Endodermal cell (in vitro differentiated cells): Measurements from ENCODE around the gene HSPH1. TPM values are rescaled to one million over a fixed set of nuclear protein-coding genes. Genes with fewer than 3 reads are reported as not detected.

Experiments
- DNase-seq: peaks from one replicate; pipeline ENCODE4 v3.0.0-alpha.2; 2017
- H3K27ac ChIP-seq: 2 replicates; pipeline ENCODE4 v1.5.1; 2013; ENCODE audit warnings: mild to moderate bottlenecking, low read depth, low read length, moderate library complexity
- H3K27me3 ChIP-seq: 2 replicates; pipeline ENCODE4 v1.6.1; 2013; ENCODE audit warnings: mild to moderate bottlenecking, low read length, moderate library complexity; ENCODE audit not compliant: insufficient read depth, control insufficient read depth, poor library complexity, severe bottlenecking
- H3K36me3 ChIP-seq: 2 replicates; pipeline ENCODE4 v1.7.0; 2013; ENCODE audit warnings: mild to moderate bottlenecking, low read length, moderate library complexity; ENCODE audit not compliant: control insufficient read depth, insufficient read depth
- H3K4me1 ChIP-seq: one replicate; pipeline ENCODE4 v1.7.0; 2013; ENCODE audit warnings: low read length; ENCODE audit not compliant: control insufficient read depth, insufficient read depth
- H3K4me3 ChIP-seq: 2 replicates; pipeline ENCODE4 v1.5.1; 2013; ENCODE audit warnings: mild to moderate bottlenecking, low read length, moderate library complexity
- H3K9ac ChIP-seq: 2 replicates; pipeline ENCODE4 v1.6.1; 2013; ENCODE audit warnings: mild to moderate bottlenecking, low read length, moderate library complexity; ENCODE audit not compliant: poor library complexity, severe bottlenecking; ENCODE audit errors: extremely low read depth
- H3K9me3 ChIP-seq: 2 replicates; pipeline ENCODE4 v1.6.1; 2013; ENCODE audit warnings: mild to moderate bottlenecking, low read length, moderate library complexity; ENCODE audit not compliant: control insufficient read depth
- H3K27ac Mint-ChIP-seq: 2 replicates; pipeline ENCODE4 v1.8.0; 2020; ENCODE audit warnings: mixed read lengths
- H3K27me3 Mint-ChIP-seq: 2 replicates; pipeline ENCODE4 v1.8.0; 2021; ENCODE audit warnings: mild to moderate bottlenecking, mixed read lengths; ENCODE audit not compliant: insufficient read depth
- H3K36me3 Mint-ChIP-seq: 2 replicates; pipeline ENCODE4 v1.8.0; 2020; ENCODE audit warnings: low read depth, mixed read lengths
- H3K4me1 Mint-ChIP-seq: 2 replicates; pipeline ENCODE4 v1.8.0; 2020; ENCODE audit warnings: mixed read lengths
- H3K4me3 Mint-ChIP-seq: 2 replicates; pipeline ENCODE4 v1.8.0; 2020; ENCODE audit warnings: mild to moderate bottlenecking, moderate library complexity, mixed read lengths
- H3K9me3 Mint-ChIP-seq: 2 replicates; pipeline ENCODE4 v1.8.0; 2020; ENCODE audit warnings: mild to moderate bottlenecking, mixed read lengths
- WGBS, 2 experiments: methylation state at CpG; one replicate each; pipeline versions ENCODE4 v1.1.5 to v1.1.7; 2013; ENCODE audit warnings: missing lambda C conversion rate in 2 of 2, mixed read lengths in 1 of 2; ENCODE audit not compliant: insufficient coverage in 1 of 2, insufficient read length in 1 of 2; 5-methylcytosine and 5-hydroxymethylcytosine counted together
- total RNA-seq, 2 donors: library from RNA; stranded (reverse); fragmentation: NEBNext Ultra II Directional in 1 of 2; extraction: Animal tissue kit (Norgen Biotek cat#: 25700) in 1 of 2; gene quantifications; 2 replicates in 1 of 2; 3 replicates in 1 of 2; pipeline ENCODE4 v1.2.1, GENCODE V29; 2021
- TF ChIP-seq, protein P1 (sequence below): fragments of 200-600 bp; sonication (generic); conservative IDR thresholded peaks from 2 replicates; pipeline ENCODE4 v1.5.0; 2021; ENCODE audit warnings: antibody characterized with exemption, mild to moderate bottlenecking

HSPH1 gene
- total RNA-seq, 2 donors from 2014 or later, result 88.0 to 120 TPM

GRCh38 chr13:31145417-31145816, 16.3 kb downstream of the HSPH1 start:
- no peaks in the 10 kb centered on the region for H3K4me1 ChIP-seq
- Mint-ChIP-seq H3K27ac (no peak overlapping the region), H3K36me3 (peaks cover 92% of the 10 kb centered on the region), H3K4me1 (no peaks in the 10 kb centered on the region), H3K9me3 (no peaks in the 10 kb centered on the region), H3K27me3 (no peaks in the 10 kb centered on the region), H3K4me3 (no peak overlapping the region)
- WGBS, 2 experiments, result 99 to 100% methylated on average over 3 to 4 of the region's 4 CpGs
- H3K9ac ChIP-seq, result no peak overlapping the region
- H3K9me3 ChIP-seq, result no peaks in the 10 kb centered on the region
- DNase-seq, result no peak
- no peaks in the 10 kb centered on the region for H3K27me3 ChIP-seq
- H3K4me3 ChIP-seq, result no peak overlapping the region
- H3K36me3 ChIP-seq, result peaks cover 99% of the 10 kb centered on the region
- TF ChIP-seq, protein P1, sequence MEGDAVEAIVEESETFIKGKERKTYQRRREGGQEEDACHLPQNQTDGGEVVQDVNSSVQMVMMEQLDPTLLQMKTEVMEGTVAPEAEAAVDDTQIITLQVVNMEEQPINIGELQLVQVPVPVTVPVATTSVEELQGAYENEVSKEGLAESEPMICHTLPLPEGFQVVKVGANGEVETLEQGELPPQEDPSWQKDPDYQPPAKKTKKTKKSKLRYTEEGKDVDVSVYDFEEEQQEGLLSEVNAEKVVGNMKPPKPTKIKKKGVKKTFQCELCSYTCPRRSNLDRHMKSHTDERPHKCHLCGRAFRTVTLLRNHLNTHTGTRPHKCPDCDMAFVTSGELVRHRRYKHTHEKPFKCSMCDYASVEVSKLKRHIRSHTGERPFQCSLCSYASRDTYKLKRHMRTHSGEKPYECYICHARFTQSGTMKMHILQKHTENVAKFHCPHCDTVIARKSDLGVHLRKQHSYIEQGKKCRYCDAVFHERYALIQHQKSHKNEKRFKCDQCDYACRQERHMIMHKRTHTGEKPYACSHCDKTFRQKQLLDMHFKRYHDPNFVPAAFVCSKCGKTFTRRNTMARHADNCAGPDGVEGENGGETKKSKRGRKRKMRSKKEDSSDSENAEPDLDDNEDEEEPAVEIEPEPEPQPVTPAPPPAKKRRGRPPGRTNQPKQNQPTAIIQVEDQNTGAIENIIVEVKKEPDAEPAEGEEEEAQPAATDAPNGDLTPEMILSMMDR, result no peak
- no peak overlapping the region for H3K27ac ChIP-seq

DNA sequence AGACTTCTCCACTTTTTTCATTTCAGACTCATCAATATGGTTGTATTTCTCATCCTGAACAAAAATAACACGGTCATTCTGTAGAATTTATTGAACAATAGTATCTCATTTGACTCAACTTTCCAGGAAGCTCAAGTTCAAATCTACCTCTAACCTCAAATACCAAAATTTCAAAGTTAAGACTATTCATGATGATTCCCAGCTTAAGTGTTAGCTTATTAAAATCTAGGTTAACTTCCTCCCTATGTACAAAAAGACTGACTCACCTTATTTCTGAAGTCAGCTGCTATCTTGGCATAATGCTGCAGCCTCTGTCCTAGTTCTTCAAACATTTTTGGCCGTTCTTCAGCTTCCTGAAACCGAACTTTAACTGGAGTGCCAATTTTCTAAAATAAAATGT, 23.2 kb downstream of the HSPH1 start:
- peaks cover 71% of the 10 kb centered on the region for H3K36me3 Mint-ChIP-seq
- H3K9me3 Mint-ChIP-seq, result no peaks in the 10 kb centered on the region
- Histone ChIP-seq H3K4me3 (no peak overlapping the region), H3K36me3 (peaks cover 97% of the 10 kb centered on the region), H3K9me3 (no peaks in the 10 kb centered on the region), H3K27me3 (no peaks in the 10 kb centered on the region), H3K4me1 (no peaks in the 10 kb centered on the region), H3K9ac (no peak overlapping the region), H3K27ac (no peak overlapping the region)
- H3K27ac Mint-ChIP-seq, result no peak overlapping the region
- DNase-seq, result no peak
- H3K4me3 Mint-ChIP-seq, result no peak overlapping the region
- 80 to 88% methylated on average over 1 to 2 of the region's 3 CpGs for WGBS, 2 experiments
- no peaks in the 10 kb centered on the region for H3K4me1 Mint-ChIP-seq
- H3K27me3 Mint-ChIP-seq, result no peaks in the 10 kb centered on the region
- TF ChIP-seq, protein P1, result no peak

DNA sequence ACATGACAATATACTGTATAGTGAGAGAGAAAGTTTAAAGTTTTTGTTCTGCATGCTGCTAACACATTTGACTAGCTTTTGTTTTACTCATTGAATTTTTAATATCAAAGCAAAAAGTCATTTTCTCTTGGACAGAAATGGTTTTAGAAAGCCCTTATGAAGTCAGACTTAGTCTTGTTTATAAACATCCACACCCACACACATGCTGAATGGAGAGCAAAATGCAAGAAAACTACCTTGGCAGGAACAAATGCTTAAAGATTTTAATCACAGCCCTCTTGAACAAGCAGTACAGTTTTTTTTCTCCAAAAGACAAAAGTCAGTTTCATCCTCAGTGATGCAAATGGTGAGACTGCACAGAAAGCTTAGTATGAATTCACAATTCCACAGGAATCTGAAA, 25.0 kb downstream of the HSPH1 start:
- Mint-ChIP-seq H3K36me3 (peaks cover 56% of the 10 kb centered on the region), H3K4me3 (no peak overlapping the region), H3K4me1 (no peaks in the 10 kb centered on the region), H3K27ac (no peak overlapping the region), H3K9me3 (no peaks in the 10 kb centered on the region), H3K27me3 (no peaks in the 10 kb centered on the region)
- H3K9ac ChIP-seq, result no peak overlapping the region
- H3K9me3 ChIP-seq, result no peaks in the 10 kb centered on the region
- TF ChIP-seq, protein P1, result no peak
- no peak overlapping the region for H3K27ac ChIP-seq
- H3K27me3 ChIP-seq, result no peaks in the 10 kb centered on the region
- no peak overlapping the region for H3K4me3 ChIP-seq
- DNase-seq, result no peak
- H3K36me3 ChIP-seq, result peaks cover 79% of the 10 kb centered on the region
- H3K4me1 ChIP-seq, result no peaks in the 10 kb centered on the region
